ENCODE measurements around the gene DPEP3.

- TF ChIP-seq CTCF (IDR thresholded peaks at IDR 0.05; ENCODE audit: poor library complexity) (peak; percentile 53), EZH2phosphoT487 (IDR thresholded peaks at IDR 0.05; ENCODE audit: low read depth, severe bottlenecking, unreplicated experiment) (no peak)
Measured at GRCh38 chr16:67942200-67942509, 38.1 kb downstream of the DPEP3 start.
